ENCODE data around the gene UTRN. TPM values are rescaled to one million over a fixed set of nuclear protein-coding genes. Genes with fewer than 3 reads are reported as not detected.

UTRN gene
- total RNA-seq, 1 experiment from 2014 or later, result 125 TPM

DNA sequence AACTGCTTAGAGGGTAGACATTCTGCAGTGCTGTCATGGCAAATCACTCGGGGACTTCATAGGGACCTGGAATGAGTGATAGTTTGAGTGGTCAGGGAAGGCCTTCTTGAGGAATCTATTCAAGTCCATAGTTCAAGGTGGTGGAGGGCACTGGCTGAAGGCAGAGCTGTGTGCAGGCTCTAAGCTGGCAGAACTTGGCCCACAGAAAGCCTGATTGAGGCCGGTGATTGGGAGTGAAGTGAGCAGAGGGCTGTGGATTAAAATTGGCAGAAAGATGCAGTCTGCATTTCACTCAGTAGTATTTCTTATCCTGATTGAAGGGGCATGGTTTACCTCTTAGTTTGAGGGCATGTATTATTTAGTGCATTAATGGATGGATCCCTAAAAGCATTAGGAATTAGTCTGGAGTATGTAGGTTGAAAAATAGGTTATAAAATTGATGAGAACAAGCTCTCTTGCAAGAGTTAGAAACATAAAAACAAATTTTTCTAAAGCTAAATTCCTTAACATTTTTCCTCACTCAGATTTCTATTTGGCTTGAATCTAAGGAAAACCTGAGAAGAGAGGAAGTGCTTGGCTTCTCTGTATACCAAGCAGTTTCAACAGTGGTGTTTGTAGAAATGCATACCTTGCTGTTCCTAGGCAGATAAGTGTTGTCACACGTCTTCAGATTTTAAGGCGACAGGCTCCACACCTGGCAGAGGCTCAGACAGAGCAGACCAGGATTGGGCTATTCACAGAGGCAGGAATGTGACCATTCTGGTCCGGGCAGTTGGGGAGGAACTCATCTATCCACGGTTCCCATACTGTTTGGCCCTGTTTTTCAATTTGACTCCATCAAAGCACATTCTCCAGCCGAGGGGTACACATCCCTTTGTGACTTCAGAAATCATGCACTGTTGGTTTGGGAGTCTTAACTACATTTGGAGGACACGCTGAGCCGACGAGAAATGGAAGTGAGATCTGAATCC, 45.2 kb downstream of the UTRN start (continued):
- TF ChIP-seq, protein P1, sequence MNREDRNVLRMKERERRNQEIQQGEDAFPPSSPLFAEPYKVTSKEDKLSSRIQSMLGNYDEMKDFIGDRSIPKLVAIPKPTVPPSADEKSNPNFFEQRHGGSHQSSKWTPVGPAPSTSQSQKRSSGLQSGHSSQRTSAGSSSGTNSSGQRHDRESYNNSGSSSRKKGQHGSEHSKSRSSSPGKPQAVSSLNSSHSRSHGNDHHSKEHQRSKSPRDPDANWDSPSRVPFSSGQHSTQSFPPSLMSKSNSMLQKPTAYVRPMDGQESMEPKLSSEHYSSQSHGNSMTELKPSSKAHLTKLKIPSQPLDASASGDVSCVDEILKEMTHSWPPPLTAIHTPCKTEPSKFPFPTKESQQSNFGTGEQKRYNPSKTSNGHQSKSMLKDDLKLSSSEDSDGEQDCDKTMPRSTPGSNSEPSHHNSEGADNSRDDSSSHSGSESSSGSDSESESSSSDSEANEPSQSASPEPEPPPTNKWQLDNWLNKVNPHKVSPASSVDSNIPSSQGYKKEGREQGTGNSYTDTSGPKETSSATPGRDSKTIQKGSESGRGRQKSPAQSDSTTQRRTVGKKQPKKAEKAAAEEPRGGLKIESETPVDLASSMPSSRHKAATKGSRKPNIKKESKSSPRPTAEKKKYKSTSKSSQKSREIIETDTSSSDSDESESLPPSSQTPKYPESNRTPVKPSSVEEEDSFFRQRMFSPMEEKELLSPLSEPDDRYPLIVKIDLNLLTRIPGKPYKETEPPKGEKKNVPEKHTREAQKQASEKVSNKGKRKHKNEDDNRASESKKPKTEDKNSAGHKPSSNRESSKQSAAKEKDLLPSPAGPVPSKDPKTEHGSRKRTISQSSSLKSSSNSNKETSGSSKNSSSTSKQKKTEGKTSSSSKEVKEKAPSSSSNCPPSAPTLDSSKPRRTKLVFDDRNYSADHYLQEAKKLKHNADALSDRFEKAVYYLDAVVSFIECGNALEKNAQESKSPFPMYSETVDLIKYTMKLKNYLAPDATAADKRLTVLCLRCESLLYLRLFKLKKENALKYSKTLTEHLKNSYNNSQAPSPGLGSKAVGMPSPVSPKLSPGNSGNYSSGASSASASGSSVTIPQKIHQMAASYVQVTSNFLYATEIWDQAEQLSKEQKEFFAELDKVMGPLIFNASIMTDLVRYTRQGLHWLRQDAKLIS (CRISPR knock-in tag; IDR thresholded peaks at IDR 0.05; ENCODE audit: borderline replicate concordance), result no peak
- no peak for TF ChIP-seq HMGA2 (CRISPR knock-in tag; IDR thresholded peaks at IDR 0.05)
- TF ChIP-seq, protein P2, sequence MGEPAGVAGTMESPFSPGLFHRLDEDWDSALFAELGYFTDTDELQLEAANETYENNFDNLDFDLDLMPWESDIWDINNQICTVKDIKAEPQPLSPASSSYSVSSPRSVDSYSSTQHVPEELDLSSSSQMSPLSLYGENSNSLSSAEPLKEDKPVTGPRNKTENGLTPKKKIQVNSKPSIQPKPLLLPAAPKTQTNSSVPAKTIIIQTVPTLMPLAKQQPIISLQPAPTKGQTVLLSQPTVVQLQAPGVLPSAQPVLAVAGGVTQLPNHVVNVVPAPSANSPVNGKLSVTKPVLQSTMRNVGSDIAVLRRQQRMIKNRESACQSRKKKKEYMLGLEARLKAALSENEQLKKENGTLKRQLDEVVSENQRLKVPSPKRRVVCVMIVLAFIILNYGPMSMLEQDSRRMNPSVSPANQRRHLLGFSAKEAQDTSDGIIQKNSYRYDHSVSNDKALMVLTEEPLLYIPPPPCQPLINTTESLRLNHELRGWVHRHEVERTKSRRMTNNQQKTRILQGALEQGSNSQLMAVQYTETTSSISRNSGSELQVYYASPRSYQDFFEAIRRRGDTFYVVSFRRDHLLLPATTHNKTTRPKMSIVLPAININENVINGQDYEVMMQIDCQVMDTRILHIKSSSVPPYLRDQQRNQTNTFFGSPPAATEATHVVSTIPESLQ (CRISPR knock-in tag; IDR thresholded peaks at IDR 0.05), result no peak
- no peak for TF ChIP-seq ZNF219 (CRISPR knock-in tag; IDR thresholded peaks at IDR 0.05; ENCODE audit: borderline replicate concordance)
- TF ChIP-seq MXD4 (CRISPR knock-in tag; IDR thresholded peaks at IDR 0.05; ENCODE audit: borderline replicate concordance), result no peak
- TF ChIP-seq MYBL2 (CRISPR knock-in tag; IDR thresholded peaks at IDR 0.05), result 0 out of 2 replicates have a peak, but pooled peaks have one; percentile 25
- TF ChIP-seq TP53 (CRISPR knock-in tag; IDR thresholded peaks at IDR 0.05), result no peak
- TF ChIP-seq FOXK1 (CRISPR knock-in tag; IDR thresholded peaks at IDR 0.05), result peak; percentile 82
- no peak for TF ChIP-seq ZNF396 (CRISPR knock-in tag; IDR thresholded peaks at IDR 0.05; ENCODE audit: borderline replicate concordance)
- TF ChIP-seq, protein P3, sequence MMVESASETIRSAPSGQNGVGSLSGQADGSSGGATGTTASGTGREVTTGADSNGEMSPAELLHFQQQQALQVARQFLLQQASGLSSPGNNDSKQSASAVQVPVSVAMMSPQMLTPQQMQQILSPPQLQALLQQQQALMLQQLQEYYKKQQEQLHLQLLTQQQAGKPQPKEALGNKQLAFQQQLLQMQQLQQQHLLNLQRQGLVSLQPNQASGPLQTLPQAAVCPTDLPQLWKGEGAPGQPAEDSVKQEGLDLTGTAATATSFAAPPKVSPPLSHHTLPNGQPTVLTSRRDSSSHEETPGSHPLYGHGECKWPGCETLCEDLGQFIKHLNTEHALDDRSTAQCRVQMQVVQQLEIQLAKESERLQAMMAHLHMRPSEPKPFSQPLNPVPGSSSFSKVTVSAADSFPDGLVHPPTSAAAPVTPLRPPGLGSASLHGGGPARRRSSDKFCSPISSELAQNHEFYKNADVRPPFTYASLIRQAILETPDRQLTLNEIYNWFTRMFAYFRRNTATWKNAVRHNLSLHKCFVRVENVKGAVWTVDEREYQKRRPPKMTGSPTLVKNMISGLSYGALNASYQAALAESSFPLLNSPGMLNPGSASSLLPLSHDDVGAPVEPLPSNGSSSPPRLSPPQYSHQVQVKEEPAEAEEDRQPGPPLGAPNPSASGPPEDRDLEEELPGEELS (CRISPR knock-in tag; IDR thresholded peaks at IDR 0.05), result no peak
- TF ChIP-seq, protein P4, sequence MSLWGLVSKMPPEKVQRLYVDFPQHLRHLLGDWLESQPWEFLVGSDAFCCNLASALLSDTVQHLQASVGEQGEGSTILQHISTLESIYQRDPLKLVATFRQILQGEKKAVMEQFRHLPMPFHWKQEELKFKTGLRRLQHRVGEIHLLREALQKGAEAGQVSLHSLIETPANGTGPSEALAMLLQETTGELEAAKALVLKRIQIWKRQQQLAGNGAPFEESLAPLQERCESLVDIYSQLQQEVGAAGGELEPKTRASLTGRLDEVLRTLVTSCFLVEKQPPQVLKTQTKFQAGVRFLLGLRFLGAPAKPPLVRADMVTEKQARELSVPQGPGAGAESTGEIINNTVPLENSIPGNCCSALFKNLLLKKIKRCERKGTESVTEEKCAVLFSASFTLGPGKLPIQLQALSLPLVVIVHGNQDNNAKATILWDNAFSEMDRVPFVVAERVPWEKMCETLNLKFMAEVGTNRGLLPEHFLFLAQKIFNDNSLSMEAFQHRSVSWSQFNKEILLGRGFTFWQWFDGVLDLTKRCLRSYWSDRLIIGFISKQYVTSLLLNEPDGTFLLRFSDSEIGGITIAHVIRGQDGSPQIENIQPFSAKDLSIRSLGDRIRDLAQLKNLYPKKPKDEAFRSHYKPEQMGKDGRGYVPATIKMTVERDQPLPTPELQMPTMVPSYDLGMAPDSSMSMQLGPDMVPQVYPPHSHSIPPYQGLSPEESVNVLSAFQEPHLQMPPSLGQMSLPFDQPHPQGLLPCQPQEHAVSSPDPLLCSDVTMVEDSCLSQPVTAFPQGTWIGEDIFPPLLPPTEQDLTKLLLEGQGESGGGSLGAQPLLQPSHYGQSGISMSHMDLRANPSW (CRISPR knock-in tag; conservative IDR thresholded peaks at IDR 0.05; ENCODE audit: low read depth), result no peak
- TF ChIP-seq, protein P5, sequence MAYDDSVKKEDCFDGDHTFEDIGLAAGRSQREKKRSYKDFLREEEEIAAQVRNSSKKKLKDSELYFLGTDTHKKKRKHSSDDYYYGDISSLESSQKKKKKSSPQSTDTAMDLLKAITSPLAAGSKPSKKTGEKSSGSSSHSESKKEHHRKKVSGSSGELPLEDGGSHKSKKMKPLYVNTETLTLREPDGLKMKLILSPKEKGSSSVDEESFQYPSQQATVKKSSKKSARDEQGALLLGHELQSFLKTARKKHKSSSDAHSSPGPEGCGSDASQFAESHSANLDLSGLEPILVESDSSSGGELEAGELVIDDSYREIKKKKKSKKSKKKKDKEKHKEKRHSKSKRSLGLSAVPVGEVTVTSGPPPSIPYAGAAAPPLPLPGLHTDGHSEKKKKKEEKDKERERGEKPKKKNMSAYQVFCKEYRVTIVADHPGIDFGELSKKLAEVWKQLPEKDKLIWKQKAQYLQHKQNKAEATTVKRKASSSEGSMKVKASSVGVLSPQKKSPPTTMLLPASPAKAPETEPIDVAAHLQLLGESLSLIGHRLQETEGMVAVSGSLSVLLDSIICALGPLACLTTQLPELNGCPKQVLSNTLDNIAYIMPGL (CRISPR knock-in tag; IDR thresholded peaks at IDR 0.05), result no peak
- TF ChIP-seq CTCF (IDR thresholded peaks at IDR 0.05), result no peak
- no peak for TF ChIP-seq OVOL2 (CRISPR knock-in tag; IDR thresholded peaks at IDR 0.05; ENCODE audit: borderline replicate concordance)
- TF ChIP-seq TEAD4 (CRISPR knock-in tag; IDR thresholded peaks at IDR 0.05), result peak; percentile 95
- TF ChIP-seq SP1 (CRISPR knock-in tag; conservative IDR thresholded peaks at IDR 0.05), result 0 out of 2 replicates have a peak, but pooled peaks have one; percentile 45
- no peak for TF ChIP-seq E2F5 (CRISPR knock-in tag; IDR thresholded peaks at IDR 0.05)
- TF ChIP-seq NR2C2 (CRISPR knock-in tag; IDR thresholded peaks at IDR 0.05), result no peak
- TF ChIP-seq, protein P6, sequence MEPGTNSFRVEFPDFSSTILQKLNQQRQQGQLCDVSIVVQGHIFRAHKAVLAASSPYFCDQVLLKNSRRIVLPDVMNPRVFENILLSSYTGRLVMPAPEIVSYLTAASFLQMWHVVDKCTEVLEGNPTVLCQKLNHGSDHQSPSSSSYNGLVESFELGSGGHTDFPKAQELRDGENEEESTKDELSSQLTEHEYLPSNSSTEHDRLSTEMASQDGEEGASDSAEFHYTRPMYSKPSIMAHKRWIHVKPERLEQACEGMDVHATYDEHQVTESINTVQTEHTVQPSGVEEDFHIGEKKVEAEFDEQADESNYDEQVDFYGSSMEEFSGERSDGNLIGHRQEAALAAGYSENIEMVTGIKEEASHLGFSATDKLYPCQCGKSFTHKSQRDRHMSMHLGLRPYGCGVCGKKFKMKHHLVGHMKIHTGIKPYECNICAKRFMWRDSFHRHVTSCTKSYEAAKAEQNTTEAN (CRISPR knock-in tag; IDR thresholded peaks at IDR 0.05), result peak; percentile 69; the same call in 1 of the 2 replicates
- no peak for TF ChIP-seq CBFB (CRISPR knock-in tag; IDR thresholded peaks at IDR 0.05; ENCODE audit: low read depth)

All from WTC11 (cell line).